T-cell (primary cell): ENCODE results near the gene FBXL13. TPM values are rescaled to one million over a fixed set of nuclear protein-coding genes. Genes with fewer than 3 reads are reported as not detected.
"Not testable (repeated sequence)": the region's sequence is repeated elsewhere in the genome, so short reads cannot be mapped to it uniquely, and the experiment has no call there.

Experiments
- ATAC-seq, 4 experiments: fragments of 200-7000 bp in 3 of 4; fragments of 150-1000 bp in 1 of 4; cut with Tn5 transposase; replicated peaks in 1 of 4; 1 replicate in 3 of 4; 2 replicates in 1 of 4; pipeline ENCODE4 v1.10.0; 2021; ENCODE audit warnings: moderate library complexity in 3 of 4, mild to moderate bottlenecking in 2 of 4, moderate number of reproducible peaks in 1 of 4
- CTCF ChIA-PET, 2 donors: fragments of 300-600 bp; sonication (Branson Sonifier 250); formaldehyde crosslinking; loops; one replicate each; lab custom pipeline; 2022; ENCODE audit warnings: antibody characterized with exemption in 2 of 2; lab: Charles Lee
- POLR2A ChIA-PET, 2 donors: fragments of 300-600 bp; sonication (Branson Sonifier 250); formaldehyde crosslinking; loops; one replicate each; lab custom pipeline; 2022; ENCODE audit warnings: antibody characterized with exemption in 2 of 2; lab: Charles Lee
- DNase-seq, 35 experiments: peaks; one replicate each; pipeline versions ENCODE4 v3.0.0 to v3.0.0-alpha.2; 2013 to 2023
- H3K27ac ChIP-seq: one replicate; pipeline ENCODE4 v1.5.1; 2013; ENCODE audit warnings: low read length
- H3K27me3 ChIP-seq, 2 experiments: replicated peaks in 1 of 2; 1 replicate in 1 of 2; 2 replicates in 1 of 2; pipeline versions ENCODE4 v1.6.1 to v1.7.0; 2013; ENCODE audit warnings: low read length in 1 of 2, mixed read lengths in 1 of 2; ENCODE audit not compliant: control insufficient read depth in 2 of 2, insufficient read depth in 2 of 2; ENCODE audit errors: extremely low read depth in 1 of 2
- H3K36me3 ChIP-seq, 2 donors: 1 replicate in 1 of 2; 2 replicates in 1 of 2; pipeline versions ENCODE4 v1.6.1 to v1.7.0; 2013; ENCODE audit warnings: low read length in 1 of 2; ENCODE audit not compliant: control insufficient read depth in 2 of 2, insufficient read depth in 1 of 2; ENCODE audit errors: extremely low read depth in 1 of 2
- H3K4me1 ChIP-seq, 2 experiments: 1 replicate in 1 of 2; 2 replicates in 1 of 2; pipeline versions ENCODE4 v1.6.1 to v1.7.0; 2013; ENCODE audit warnings: low read length in 2 of 2, mixed read lengths in 1 of 2; ENCODE audit not compliant: insufficient read depth in 2 of 2, control insufficient read depth in 1 of 2; ENCODE audit errors: extremely low read depth in 1 of 2
- H3K4me3 ChIP-seq, 2 donors: 1 replicate in 1 of 2; 2 replicates in 1 of 2; pipeline versions ENCODE4 v1.5.1 to v1.7.0; 2013; ENCODE audit warnings: mild to moderate bottlenecking in 2 of 2, low read length in 1 of 2, moderate library complexity in 1 of 2; ENCODE audit not compliant: control insufficient read depth in 1 of 2; ENCODE audit errors: extremely low read depth in 1 of 2
- H3K9me3 ChIP-seq: 2 replicates; pipeline ENCODE4 v1.7.0; 2013
- H3K27ac Mint-ChIP-seq, 2 donors: one replicate each; pipeline ENCODE4 v1.8.0; 2020 to 2021; ENCODE audit warnings: mild to moderate bottlenecking in 2 of 2, mixed read lengths in 2 of 2
- H3K27me3 Mint-ChIP-seq, 2 donors: one replicate each; pipeline ENCODE4 v1.8.0; 2021 to 2022; ENCODE audit warnings: mixed read lengths in 2 of 2
- H3K36me3 Mint-ChIP-seq: one replicate; pipeline ENCODE4 v1.8.0; 2021; ENCODE audit warnings: mixed read lengths
- H3K4me1 Mint-ChIP-seq, 3 donors: one replicate each; pipeline ENCODE4 v1.8.0; 2020 to 2022; ENCODE audit warnings: mixed read lengths in 3 of 3, mild to moderate bottlenecking in 1 of 3
- H3K4me3 Mint-ChIP-seq, 3 donors: one replicate each; pipeline ENCODE4 v1.8.0; 2020 to 2022; ENCODE audit warnings: mild to moderate bottlenecking in 3 of 3, mixed read lengths in 3 of 3, moderate library complexity in 3 of 3
- H3K9me3 Mint-ChIP-seq, 3 donors: one replicate each; pipeline ENCODE4 v1.8.0; 2020 to 2022; ENCODE audit warnings: mixed read lengths in 3 of 3
- WGBS: methylation state at CpG from one replicate; pipeline ENCODE4 v1.1.5; 2013; ENCODE audit warnings: missing lambda C conversion rate; ENCODE audit not compliant: insufficient coverage; 5-methylcytosine and 5-hydroxymethylcytosine counted together
- total RNA-seq, 35 experiments: library from RNA in 6 of 35; stranded (reverse) in 6 of 35; fragments of 120-200 nt in 1 of 35; gene quantifications; one replicate each; pipeline versions ENCODE4 v1.2.1 to v1.2.4 and lab custom pipeline; 2013 to 2026

The FBXL13 gene
- total RNA-seq, 5 donors from 2014 or later (not counting 1 experiment from before 2014, with no cell fraction given): 1.3 to 2.7 (median 1.4) TPM

GRCh38 chr7:102954359-102954758 is 120.2 kb downstream of the FBXL13 start:
- H3K27me3 ChIP-seq, H3K9me3 ChIP-seq, H3K4me3 ChIP-seq, H3K36me3 ChIP-seq, DNase-seq, ATAC-seq, H3K27me3 Mint-ChIP-seq, H3K4me3 Mint-ChIP-seq, H3K27ac Mint-ChIP-seq, H3K4me1 Mint-ChIP-seq, CTCF ChIA-PET, H3K4me1 ChIP-seq, POLR2A ChIA-PET, H3K27ac ChIP-seq: not testable (repeated sequence)
- Mint-ChIP-seq H3K9me3 (peaks cover 18 to 46% (median 20%) of the 10 kb centered on the region in 3 donors), H3K36me3 (peaks cover 18% of the 10 kb centered on the region)
- WGBS: no CpG with 5 or more reads among the region's 4 CpGs

GRCh38 chr7:102953406-102953805 is 121.2 kb downstream of the FBXL13 start:
- CTCF ChIA-PET: no interaction called here
- peaks cover 0 to 5% of the 10 kb centered on the region in 2 donors for H3K27me3 Mint-ChIP-seq
- H3K4me1 ChIP-seq: no peaks in the 10 kb centered on the region
- no peaks in the 10 kb centered on the region for H3K9me3 ChIP-seq
- H3K36me3 ChIP-seq: no peaks in the 10 kb centered on the region
- peaks cover 18% of the 10 kb centered on the region for H3K36me3 Mint-ChIP-seq
- ATAC-seq (no peak), DNase-seq (no peak)
- no peak overlapping the region for H3K4me3 ChIP-seq
- no peak overlapping the region for H3K27ac Mint-ChIP-seq
- no peaks in the 10 kb centered on the region for H3K27me3 ChIP-seq
- no peak overlapping the region for H3K4me3 Mint-ChIP-seq
- POLR2A ChIA-PET: no interaction called here
- H3K9me3 Mint-ChIP-seq: peaks cover 18 to 46% (median 20%) of the 10 kb centered on the region in 3 donors
- H3K4me1 Mint-ChIP-seq: no peaks in the 10 kb centered on the region
- no peak overlapping the region for H3K27ac ChIP-seq

- no peak overlapping the region for H3K4me3 Mint-ChIP-seq
- no peaks in the 10 kb centered on the region for H3K4me1 ChIP-seq
- peaks cover 18% of the 10 kb centered on the region for H3K36me3 Mint-ChIP-seq
- WGBS: 89% methylated on average over 3 of the region's 3 CpGs
- H3K9me3 Mint-ChIP-seq: peaks cover 18 to 39% (median 20%) of the 10 kb centered on the region in 3 donors
- H3K27ac ChIP-seq: no peak overlapping the region
- peaks cover 0 to 3% of the 10 kb centered on the region in 2 donors for H3K27me3 Mint-ChIP-seq
- H3K36me3 ChIP-seq: no peaks in the 10 kb centered on the region
- CTCF ChIA-PET: no interaction called here
- ATAC-seq (no peak), DNase-seq (no peak)
- H3K27ac Mint-ChIP-seq: no peak overlapping the region
- no peak overlapping the region for H3K4me3 ChIP-seq
- H3K27me3 ChIP-seq: no peaks in the 10 kb centered on the region
- H3K9me3 ChIP-seq: no peaks in the 10 kb centered on the region
- no peaks in the 10 kb centered on the region for H3K4me1 Mint-ChIP-seq
- POLR2A ChIA-PET: no interaction called here
These were observed 122.8 kb downstream of the FBXL13 start for GRCh38 chr7:102951839-102952238.

- Histone ChIP-seq H3K9me3 (no peaks in the 10 kb centered on the region), H3K4me1 (no peaks in the 10 kb centered on the region), H3K36me3 (no peaks in the 10 kb centered on the region), H3K27ac (no peak overlapping the region), H3K4me3 (no peak overlapping the region), H3K27me3 (no peaks in the 10 kb centered on the region)
- ATAC-seq (no peak), DNase-seq (no peak)
- CTCF ChIA-PET: no interaction called here
- Mint-ChIP-seq H3K4me1 (no peaks in the 10 kb centered on the region), H3K36me3 (no peaks in the 10 kb centered on the region), H3K9me3 (no peaks in the 10 kb centered on the region), H3K27ac (no peak overlapping the region), H3K4me3 (no peak overlapping the region), H3K27me3 (peaks cover 0 to 2% of the 10 kb centered on the region in 2 donors)
- WGBS: 100% methylated on average over 1 of the region's 4 CpGs
- POLR2A ChIA-PET: no interaction called here
These were observed 130.4 kb downstream of the FBXL13 start for GRCh38 chr7:102944241-102944640.

- Histone ChIP-seq H3K36me3 (no peaks in the 10 kb centered on the region), H3K4me3 (no peak overlapping the region), H3K4me1 (no peaks in the 10 kb centered on the region), H3K27ac (no peak overlapping the region), H3K27me3 (no peaks in the 10 kb centered on the region), H3K9me3 (no peaks in the 10 kb centered on the region)
- H3K9me3 Mint-ChIP-seq: no peaks in the 10 kb centered on the region
- no peaks in the 10 kb centered on the region for H3K36me3 Mint-ChIP-seq
- CTCF ChIA-PET: no interaction called here
- POLR2A ChIA-PET: no interaction called here
- no peaks in the 10 kb centered on the region for H3K4me1 Mint-ChIP-seq
- no peak overlapping the region for H3K4me3 Mint-ChIP-seq
- ATAC-seq: no peak
- H3K27me3 Mint-ChIP-seq: peaks cover 0 to 2% of the 10 kb centered on the region in 2 donors
- no peak for DNase-seq
- H3K27ac Mint-ChIP-seq: no peak overlapping the region
- 80% methylated on average over 2 of the region's 5 CpGs for WGBS
These were observed 131.0 kb downstream of the FBXL13 start for GRCh38 chr7:102943423-102944169.

GRCh38 chr7:102942868-102943267 is 131.7 kb downstream of the FBXL13 start:
- Mint-ChIP-seq H3K27ac (no peak overlapping the region), H3K9me3 (no peaks in the 10 kb centered on the region), H3K4me1 (no peaks in the 10 kb centered on the region), H3K36me3 (no peaks in the 10 kb centered on the region), H3K27me3 (peaks cover 0 to 2% of the 10 kb centered on the region in 2 donors), H3K4me3 (no peak overlapping the region)
- no CpG with 5 or more reads among the region's 1 CpG for WGBS
- CTCF ChIA-PET: no interaction called here
- Histone ChIP-seq H3K27me3 (no peaks in the 10 kb centered on the region), H3K9me3 (no peaks in the 10 kb centered on the region), H3K4me1 (no peaks in the 10 kb centered on the region), H3K27ac (no peak overlapping the region), H3K4me3 (no peak overlapping the region), H3K36me3 (no peaks in the 10 kb centered on the region)
- DNase-seq: no peak
- POLR2A ChIA-PET: no interaction called here
- ATAC-seq: no peak
